ENCODE measurements around the gene IGSF22.
A peak's percentile ranks its signal among the peaks of the same experiment; 100 is the strongest.

IGSF22 gene

DNA sequence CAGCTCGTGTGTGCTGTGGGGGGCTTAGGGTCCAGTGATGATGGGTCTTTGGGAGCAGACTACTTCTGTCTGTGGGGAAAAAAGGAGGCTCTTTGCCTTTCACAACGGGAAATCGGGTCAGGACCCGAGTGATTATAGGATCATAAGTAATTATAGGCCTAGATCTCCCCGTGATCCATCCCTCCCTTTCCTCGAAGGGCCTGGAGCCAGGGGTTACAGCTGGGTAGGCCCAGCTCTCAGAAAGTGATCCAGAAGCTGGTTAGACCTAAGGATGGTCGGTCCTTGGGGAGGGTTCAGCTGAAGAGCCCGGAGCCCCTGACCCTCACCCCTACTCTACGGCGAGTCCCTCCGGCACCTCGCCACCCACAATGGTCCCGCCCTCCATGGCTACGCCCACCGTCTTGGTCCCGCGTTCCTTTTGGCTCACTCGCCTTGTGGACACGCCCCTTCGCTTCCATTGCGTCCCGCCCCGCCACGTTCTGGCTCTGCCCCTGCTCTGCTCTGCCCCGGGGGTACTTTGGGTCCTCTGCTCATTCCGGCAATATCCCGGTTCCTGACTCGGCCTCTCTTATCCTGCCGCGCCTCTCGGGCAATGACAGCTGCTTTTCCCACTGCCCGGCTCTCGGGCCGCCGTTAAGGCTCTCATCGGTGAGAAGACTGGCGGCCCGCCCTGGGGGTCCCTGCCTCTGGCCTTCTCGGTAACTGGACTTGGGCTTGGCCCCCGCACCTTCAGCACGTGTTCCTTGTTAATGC is 5.0 kb downstream of the IGSF22 start:
- no peak for DNase-seq (ENCODE audit: low read depth)

DNA sequence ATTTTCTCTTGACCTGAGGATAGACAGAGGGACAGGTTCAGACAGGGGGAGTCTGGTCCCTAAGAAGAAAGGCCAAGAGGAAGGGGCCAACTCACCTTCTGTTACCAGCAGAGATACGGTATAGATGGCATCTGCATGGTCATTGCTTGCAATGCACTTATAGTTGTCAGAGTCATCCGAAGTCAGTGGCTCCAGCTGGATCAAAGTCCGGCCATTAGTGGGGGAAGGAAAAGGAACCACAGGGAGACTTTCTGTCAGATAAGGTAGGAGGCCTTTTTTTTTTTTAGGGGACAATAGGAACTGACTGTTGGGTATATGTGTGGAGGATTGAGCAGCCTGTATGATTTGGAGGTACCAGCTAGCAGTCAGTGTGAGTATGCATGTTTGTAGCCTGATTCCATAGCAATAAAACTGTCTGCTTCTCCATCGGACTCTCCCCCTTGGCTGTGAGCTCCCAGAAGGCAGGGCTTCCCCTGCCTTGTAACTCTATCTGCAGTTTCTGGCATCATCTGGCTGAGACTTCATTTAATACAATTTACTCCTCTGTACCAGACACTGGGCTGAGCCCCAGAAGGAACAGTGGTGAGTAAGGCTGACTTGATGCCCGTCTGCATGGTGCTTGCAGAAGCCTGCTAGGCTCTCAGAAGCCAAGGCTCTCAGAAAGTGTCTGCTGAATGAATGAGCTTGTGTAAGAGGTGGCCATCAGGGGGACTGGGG is 5.7 kb downstream of the IGSF22 start:
- DNase-seq (ENCODE audit: low read depth): no peak
- no peak overlapping the region for H3K4me3 ChIP-seq (ENCODE audit: low read depth, low read length)

More for the DNA sequence above, 5.0 kb downstream of the IGSF22 start:
- H3K4me3 ChIP-seq (ENCODE audit: low read depth, low read length): peak overlapping the region; percentile 59

DNA sequence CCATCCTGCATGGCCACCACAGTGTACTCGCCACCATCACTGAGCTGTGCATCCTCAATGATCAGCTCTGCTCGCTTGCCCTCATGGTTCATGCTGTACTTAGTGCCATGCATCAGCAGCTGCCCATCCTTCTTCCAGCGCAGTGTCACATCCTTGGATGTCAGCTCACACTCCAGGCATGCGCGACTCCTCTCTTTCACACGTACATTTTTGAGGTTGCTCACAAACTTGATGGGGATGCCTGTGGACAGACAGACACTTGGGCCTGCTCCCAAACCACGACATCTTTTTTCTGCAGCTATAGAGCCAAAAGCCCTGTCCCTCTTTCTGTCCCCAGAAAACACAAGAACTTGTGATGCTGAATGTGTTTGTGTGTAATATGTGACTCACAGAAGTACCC is 10.5 kb downstream of the IGSF22 start:
- H3K4me3 ChIP-seq (ENCODE audit: low read depth, low read length): no peak overlapping the region
- no peak for DNase-seq (ENCODE audit: low read depth)

DNA sequence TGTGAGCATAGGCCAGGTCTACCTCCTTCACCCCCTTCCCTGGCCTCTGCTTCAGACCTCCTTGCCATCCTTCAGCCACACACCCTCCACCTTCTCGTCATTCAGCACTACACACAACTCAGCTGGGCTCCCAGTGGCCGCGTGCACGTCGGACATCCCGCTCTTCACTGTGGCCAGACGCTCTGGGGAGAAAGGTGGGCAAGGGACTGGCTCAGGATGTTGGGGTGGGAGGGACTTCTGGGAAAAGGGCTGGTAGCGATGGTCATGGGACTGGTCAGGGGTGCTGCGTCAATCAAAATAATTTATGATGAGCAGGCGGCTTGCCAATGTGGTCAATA is 11.6 kb downstream of the IGSF22 start:
- no peak overlapping the region for H3K4me3 ChIP-seq (ENCODE audit: low read depth, low read length)
- no peak for DNase-seq (ENCODE audit: low read depth)

DNA sequence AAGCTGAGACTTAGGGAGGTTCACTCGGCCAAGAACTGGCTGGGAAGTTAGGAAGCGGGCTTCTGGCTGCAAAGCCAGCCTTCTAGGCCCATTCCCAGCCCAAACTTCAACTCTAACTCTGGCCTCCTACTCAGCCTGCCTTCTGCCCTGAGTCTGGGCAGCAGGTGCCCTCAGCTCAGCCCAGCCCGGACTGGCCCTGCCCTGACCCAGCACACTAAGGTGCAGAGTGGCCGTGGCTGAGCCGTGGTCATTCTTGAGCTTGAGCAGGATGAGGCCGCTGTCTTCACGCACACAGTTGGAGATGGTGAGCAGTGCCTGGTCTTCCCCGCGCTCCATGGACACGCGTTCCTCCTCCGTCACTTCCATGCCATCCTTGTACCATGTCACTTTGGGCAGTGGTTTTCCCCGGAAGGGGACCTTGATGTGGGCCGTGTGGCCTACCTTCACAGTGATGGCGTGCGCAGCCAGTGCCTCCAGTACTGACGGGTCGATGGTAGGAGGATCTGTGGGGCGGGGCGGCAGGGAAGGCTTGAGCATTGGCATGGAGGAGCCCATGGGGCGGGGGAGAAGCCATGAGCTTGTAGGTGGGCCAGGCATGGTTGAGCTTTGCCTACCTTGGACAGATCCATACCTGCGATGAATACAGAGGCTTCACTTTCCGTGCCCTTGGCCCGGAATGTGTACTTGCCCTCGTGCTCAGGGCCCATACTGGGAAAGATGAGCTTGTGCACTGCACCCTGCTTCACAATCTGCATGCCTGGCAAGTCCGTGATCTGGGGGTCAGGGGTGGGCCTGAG is 12.1 kb downstream of the IGSF22 start:
- no peak overlapping the region for H3K4me3 ChIP-seq (ENCODE audit: low read depth, low read length)
- no peak for DNase-seq (ENCODE audit: low read depth)

DNA sequence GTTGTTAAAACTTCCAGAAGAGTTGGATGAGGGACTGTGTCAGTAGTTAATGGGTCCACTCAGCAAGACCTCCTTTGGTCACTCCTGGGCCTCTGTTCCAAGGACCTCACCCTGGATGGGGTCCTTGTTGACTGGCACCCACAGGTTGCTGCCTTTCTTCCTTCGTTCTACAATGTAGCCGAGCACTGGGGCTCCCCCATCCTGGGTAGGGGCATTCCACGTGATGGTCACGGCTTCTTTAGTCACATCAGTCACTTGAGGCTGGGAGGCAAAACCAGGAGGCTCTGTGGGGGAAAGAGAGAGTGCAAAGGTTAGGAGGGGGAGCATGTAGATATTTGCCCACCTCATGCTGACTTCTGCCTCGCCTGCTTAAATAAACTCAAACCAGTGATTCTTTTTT is 15.4 kb downstream of the IGSF22 start:
- no peak overlapping the region for H3K4me3 ChIP-seq (ENCODE audit: low read depth, low read length)
- DNase-seq (ENCODE audit: low read depth): no peak

DNA sequence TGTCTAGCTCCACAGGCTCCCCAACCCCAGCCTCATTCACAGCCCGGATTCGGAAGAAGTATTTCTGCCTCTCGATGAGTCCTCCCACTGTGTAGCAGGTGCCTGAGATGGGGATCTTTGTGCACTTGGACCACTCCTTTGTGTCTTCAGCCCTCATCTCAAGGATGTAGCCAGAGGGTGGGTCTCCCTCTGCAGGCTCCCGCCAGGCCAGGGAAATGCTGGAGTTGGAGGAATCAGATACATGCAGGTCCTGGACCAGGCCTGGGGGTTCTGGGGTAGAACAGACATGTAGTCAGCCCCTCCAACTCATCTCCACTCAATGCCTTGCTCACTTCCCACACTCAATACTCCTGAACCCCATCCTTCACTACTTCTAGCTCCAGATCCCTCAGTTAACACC is 16.6 kb downstream of the IGSF22 start:
- DNase-seq (ENCODE audit: low read depth): no peak
- no peak overlapping the region for H3K4me3 ChIP-seq (ENCODE audit: low read depth, low read length)

DNA sequence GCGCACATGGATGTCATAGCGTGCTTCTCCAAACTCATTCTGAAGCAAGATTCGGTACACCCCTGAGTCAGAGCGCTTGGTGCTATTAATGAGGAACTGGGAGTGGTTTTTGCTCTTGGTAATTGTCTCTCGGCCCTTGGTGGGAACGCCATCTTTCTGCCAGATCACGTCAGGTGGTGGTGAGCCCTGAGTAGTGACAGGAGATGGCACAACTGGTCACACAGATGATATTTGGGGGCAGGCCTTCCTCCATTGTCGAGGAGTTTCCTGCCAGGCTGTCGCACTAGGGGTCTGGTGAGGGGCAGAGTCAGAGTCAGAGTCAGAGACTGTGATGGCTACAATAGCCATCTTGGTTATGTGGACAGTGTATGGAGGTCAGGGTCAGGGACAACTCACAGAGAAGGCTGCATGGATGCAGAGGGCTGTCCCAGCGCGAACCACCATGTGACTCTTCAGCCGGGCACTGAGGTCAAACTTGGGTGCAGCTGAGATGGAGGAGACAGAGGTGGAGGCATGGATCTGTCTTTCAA is 18.1 kb downstream of the IGSF22 start:
- H3K4me3 ChIP-seq (ENCODE audit: low read depth, low read length): no peak overlapping the region
- DNase-seq (ENCODE audit: low read depth): no peak

DNA sequence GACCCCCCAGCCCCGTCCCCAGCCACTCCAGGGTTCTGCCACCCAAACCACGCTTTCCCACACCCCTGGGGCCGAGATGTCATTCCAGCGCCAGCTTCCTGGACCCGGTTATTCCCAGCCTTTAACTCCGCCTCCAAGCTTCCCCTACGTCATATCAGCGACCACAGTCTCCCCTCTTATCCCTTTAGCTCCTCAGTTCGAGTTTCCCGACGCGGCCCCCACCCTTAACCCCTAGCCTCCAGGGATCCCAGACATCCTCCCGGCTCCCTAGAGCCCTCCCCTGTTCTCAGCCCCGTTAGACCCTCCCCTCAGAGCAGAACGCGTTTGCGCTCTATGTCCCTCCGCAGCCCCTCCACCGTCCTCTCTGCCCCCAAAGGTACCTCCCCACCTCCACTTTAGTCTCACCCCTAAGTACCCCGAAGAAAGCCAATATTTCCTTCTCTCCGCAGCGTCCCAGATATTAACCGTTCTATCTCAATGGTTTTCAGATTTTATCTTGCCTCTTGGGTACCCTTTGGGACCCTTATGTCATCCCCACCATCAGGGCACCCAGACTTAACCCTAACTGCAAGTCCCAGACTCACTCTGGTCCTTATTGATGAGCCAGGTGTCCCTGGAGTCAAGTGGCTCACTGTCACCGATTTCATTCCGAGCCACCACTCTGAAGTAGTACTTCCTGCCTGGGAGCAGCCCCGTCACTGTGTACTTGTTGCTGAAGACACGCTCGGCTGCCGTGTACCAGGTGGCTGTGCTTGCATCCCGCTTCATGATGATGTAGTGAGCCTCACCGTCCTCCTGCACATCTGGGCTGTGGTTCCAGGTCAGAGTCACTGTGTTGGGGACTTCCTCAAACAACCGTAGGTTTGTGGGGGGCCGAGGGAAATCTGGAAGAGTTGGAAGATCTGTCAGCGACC is 19.4 kb downstream of the IGSF22 start:
- H3K4me3 ChIP-seq (ENCODE audit: low read depth, low read length): peak overlapping the region; percentile 33
- DNase-seq (ENCODE audit: low read depth): no peak

DNA sequence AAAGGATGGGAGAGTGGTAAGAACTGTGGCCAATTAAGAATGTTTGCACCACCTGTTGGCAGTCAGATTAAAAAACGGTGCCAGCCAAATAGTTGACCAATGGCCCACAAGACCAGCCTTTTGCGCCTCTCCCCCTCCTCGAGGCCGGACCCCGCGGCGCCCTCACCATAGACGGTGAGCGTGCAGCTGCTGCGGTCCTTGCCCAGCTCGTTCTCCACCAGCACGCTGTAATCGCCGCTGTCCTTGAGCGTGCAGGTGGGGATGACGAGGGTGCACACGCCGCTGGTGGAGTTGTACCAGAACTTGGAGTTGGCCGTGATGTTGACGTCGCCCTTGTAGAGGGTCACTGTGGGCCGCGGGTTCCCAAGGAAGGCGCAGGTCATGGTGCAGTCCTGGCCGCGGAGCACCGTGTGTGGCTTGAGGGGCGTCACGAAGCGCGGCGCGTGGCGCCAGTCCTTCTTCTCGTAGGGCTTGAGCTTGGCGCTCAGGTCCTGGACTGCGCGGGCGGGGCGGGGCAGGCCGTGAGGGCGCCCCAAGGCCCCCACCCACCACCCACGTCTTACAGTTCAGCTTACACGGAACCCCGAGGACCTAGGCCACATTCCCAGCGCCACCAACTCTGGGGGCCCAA is 20.2 kb downstream of the IGSF22 start:
- H3K4me3 ChIP-seq (ENCODE audit: low read depth, low read length): peak overlapping the region; percentile 35
- DNase-seq (ENCODE audit: low read depth): no peak

DNA sequence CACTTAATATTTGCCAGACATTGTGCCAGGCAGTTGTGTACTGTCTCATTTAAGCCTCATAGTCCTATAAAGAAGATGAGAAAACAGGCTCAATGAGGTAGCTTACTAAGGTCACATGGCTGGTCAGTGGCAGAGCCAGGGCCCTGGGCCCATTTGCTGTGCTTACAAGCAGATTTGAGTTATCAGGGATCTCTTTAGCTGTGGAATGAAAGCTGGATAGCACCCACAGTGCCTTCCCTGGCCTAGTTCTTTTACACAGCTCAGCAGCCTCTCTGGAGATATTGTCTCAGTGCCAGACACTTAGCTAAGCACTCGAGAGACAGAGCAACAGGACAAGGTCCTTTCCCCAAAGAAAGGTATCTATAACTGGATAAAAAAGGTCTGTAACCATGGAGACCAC is 21.3 kb downstream of the IGSF22 start:
- no peak for DNase-seq (ENCODE audit: low read depth)
- H3K4me3 ChIP-seq (ENCODE audit: low read depth, low read length): no peak overlapping the region

DNA sequence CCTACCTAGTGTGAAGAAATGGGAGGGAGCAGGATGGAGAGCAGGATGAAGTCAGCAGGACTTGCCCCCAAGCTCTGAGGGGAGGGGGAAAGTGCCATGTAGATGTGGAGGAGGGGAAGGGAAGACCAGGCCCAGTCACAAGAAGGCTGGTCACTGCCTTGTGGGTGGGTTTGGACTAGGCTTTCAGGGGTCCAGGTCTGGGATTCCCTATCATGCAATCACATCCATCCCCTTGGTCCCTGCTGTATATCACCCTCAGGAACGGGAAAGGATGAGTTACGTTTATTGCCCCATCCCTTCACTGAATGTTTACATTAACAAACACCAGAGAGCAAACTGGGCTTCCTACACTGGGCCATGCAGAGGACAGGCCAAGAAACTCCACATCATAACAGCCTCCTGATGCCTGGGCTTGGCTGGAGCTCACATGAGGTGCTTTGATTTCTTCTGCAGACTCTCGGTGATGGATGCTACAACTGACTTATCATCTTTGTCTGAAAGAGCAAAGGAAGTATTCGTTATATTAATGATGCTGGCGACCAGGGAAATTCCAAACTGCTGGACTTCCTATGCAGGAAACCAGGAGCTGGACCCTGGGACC is 21.8 kb downstream of the IGSF22 start:
- no peak for DNase-seq (ENCODE audit: low read depth)
- H3K4me3 ChIP-seq (ENCODE audit: low read depth, low read length): no peak overlapping the region

DNA sequence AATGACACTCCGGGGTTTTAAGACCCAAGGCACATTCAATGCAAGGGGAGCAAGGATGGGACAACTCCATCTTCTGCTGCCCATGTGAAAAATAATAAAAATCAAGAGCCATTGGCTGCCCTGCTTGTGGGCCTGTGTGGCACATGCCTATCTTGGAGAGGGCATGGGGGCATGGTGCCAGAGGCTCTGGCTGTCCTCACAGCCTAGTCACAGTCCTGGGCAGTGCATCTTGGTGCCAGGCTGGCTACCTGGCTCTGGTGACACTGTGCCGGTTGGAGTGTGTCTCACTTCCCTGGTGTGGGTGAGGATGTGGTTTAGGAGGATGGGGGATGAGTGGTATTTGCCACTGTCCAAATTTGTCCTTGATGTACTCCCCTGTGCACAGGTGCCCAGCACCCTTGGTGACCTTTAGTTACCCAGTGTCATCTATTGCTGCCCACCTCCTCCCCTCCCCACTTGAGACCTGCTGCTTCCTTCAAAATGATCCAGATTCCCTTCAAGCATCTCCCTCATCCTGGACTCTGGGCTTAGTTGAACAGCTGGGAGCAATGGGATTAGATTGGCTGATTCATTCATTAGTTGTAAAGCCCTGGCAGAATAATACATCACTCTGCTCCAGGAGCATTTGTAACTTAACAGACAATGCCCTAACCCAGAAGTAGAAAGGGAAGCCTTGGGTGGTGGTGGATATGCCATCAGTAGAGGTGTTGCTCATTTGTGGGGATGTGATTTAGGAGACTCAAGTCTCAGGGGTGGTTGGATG is 22.8 kb downstream of the IGSF22 start:
- DNase-seq (ENCODE audit: low read depth): no peak
- no peak overlapping the region for H3K4me3 ChIP-seq (ENCODE audit: low read depth, low read length)

DNA sequence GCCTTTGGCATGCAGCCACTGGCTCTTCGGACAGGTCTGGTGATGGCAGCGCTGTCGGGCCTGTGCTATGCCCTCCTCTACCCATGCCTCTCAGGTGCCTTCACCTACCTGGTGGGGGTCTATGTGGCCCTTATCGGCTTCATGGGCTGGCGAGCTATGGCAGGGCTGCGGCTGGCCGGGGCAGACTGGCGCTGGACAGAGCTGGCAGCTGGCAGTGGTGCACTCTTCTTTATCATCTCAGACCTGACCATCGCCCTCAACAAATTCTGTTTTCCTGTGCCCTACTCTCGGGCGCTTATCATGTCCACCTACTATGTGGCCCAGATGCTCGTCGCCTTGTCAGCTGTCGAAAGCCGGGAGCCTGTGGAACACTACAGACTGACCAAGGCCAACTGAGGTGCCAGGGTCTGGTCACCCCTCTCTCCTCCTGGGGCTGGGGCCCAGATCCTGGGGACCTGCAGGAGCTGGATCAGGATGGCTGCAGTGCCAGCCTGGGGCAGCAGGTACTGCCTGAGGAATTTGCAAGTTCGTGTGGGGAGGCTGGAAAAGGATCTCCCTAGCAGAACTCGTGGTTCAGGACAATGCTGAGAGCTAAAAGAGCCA is 24.3 kb downstream of the IGSF22 start:
- no peak for DNase-seq (ENCODE audit: low read depth)

DNA sequence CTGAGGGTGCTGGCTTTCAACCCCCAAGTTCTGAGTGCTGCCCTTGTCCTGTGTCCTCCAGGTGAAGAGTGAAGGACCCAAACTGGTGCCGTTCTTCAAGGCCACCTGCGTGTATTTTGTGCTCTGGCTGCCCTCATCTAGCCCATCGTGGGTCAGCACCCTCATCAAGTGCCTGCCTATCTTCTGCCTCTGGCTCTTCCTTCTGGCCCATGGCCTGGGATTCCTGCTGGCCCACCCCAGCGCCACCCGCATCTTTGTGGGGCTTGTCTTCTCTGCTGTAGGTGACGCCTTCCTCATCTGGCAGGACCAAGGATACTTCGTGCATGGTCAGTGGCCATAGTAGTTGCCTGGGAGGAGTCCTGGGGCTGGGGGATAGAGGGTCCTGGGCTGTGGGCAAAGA is 25.1 kb downstream of the IGSF22 start:
- DNase-seq (ENCODE audit: low read depth): no peak
- H3K4me3 ChIP-seq (ENCODE audit: low read depth, low read length): no peak overlapping the region

More for the DNA sequence above, 24.3 kb downstream of the IGSF22 start:
- no peak overlapping the region for H3K4me3 ChIP-seq (ENCODE audit: low read depth, low read length)

DNA sequence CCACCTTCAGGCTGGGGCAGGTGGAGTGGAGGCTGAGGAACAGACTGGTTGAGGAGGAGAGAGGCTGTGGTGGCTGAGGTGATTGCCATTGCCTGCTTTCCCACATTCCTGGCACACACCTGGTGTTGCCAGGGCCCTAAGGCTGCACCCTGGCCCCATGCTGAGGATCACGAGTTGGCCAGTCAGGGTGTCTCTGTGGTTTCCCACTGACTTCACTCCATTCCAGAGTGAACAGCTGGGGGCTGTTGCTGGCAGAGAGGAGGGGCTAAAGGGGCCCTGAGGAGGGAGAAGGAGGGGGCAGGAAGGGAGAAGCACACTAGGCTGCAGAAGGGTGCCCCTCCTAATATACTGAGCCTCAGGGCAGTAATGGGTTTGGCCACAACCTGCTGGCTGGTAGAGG is 25.6 kb downstream of the IGSF22 start:
- DNase-seq (ENCODE audit: low read depth): no peak
- H3K4me3 ChIP-seq (ENCODE audit: low read depth, low read length): no peak overlapping the region

DNA sequence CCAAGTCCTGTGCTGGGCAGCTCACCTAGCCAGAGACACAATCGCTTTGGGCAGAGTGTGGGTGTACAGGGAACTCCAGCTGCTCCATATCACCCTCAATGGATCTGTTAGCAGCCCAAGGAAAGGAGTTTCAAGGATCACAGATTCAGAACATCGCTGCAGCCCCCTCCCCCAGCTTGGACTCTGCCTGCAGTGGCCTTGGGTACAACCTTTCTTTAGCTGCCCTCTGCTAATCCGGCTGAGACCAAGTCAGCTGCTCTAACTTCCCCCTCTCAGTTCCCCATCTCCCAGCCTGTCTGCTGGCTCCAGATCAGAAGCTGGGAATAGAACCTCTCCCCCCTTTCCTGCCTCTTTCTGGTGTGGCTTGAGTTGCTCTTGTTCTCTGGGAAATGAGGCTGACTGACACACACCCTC is 26.1 kb downstream of the IGSF22 start:
- no peak overlapping the region for H3K4me3 ChIP-seq (ENCODE audit: low read depth, low read length)
- DNase-seq (ENCODE audit: low read depth): no peak

All from skeletal muscle cell (primary cell).